Neural progenitor cell (in vitro differentiated cells): ENCODE data around the gene TRIM65.

Experiments used
- EZH2phosphoT487 ChIP-seq: fragments of 200-600 bp; sonication (generic); IDR thresholded peaks from 2 replicates; pipeline ENCODE4 v1.6.1; 2017; ENCODE audit warnings: antibody characterized with exemption
- TF ChIP-seq, protein P1 (sequence below): fragments of 200-600 bp; sonication (generic); IDR thresholded peaks from 2 replicates; pipeline ENCODE4 v1.5.1; 2017; ENCODE audit warnings: antibody characterized with exemption, mild to moderate bottlenecking

DNA sequence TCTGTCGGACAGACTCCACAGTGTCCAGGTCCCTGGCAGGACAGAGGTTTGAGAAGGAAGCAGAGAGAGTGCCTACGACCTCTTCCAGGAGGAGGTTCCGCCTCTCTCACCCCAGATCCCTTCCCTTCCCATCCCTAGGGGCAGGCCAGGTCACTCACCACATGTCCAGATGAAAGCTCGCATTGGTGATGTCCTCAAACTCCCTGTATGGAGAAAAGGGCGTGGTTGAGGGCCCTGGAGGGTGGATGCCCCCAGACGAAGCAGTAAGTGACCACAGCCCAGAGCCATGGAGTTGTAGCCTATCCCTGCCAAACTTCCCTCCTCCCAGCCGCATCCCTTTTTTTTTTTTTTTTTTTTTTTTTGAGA is 56.0 kb downstream of the TRIM65 start:
- TF ChIP-seq, protein P1, sequence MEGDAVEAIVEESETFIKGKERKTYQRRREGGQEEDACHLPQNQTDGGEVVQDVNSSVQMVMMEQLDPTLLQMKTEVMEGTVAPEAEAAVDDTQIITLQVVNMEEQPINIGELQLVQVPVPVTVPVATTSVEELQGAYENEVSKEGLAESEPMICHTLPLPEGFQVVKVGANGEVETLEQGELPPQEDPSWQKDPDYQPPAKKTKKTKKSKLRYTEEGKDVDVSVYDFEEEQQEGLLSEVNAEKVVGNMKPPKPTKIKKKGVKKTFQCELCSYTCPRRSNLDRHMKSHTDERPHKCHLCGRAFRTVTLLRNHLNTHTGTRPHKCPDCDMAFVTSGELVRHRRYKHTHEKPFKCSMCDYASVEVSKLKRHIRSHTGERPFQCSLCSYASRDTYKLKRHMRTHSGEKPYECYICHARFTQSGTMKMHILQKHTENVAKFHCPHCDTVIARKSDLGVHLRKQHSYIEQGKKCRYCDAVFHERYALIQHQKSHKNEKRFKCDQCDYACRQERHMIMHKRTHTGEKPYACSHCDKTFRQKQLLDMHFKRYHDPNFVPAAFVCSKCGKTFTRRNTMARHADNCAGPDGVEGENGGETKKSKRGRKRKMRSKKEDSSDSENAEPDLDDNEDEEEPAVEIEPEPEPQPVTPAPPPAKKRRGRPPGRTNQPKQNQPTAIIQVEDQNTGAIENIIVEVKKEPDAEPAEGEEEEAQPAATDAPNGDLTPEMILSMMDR: no peak
- no peak for TF ChIP-seq EZH2phosphoT487
